ENCODE data around the gene SH2D3C. TPM values are rescaled to one million over a fixed set of nuclear protein-coding genes. Genes with fewer than 3 reads are reported as not detected.

Gene SH2D3C
- total RNA-seq, 1 experiment from 2014 or later, result 0.79 TPM

DNA sequence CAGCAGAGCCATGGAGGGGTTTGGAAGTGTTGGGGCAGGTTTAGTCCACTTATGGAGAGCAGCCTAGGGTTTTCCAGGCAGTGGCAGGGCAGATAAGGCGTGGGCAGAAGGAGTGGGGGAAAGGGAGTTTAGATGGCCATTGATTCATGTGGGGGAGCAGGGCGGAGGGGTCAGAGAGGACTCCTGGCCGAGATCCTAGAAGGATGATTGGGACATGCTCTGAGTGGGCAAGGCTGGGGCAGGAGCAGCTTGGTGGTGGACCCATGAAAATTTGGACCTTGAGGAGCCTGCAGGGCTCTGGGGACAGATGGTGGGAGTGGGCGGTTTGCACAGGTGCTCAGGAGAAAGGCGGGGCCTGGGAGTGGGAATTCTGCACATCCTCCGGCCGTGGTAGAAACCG, 25.3 kb downstream of the SH2D3C start:
- H3K4me1 ChIP-seq (replicated peaks; ENCODE audit: insufficient read depth), result no peaks in the 10 kb centered on the region
- no peak for TF ChIP-seq EZH2 (IDR thresholded peaks at IDR 0.05; ENCODE audit: low read depth)
- ChIA-PET CTCF (no interaction called here), POLR2A (ENCODE audit: unreplicated experiment) (no interaction called here)
- H4K20me1 ChIP-seq (ENCODE audit: insufficient read depth), result no peaks in the 10 kb centered on the region
- intact Hi-C loops (cut with micrococcal nuclease; ENCODE audit: unreplicated experiment), result no loop called here
- H3K36me3 ChIP-seq (ENCODE audit: low read depth), result no peaks in the 10 kb centered on the region
- H3K9me3 ChIP-seq (ENCODE audit: insufficient read depth, low read depth), result no peaks in the 10 kb centered on the region
- no peaks in the 10 kb centered on the region for H3K79me2 ChIP-seq (ENCODE audit: low read depth)
- H3F3A ChIP-seq (ENCODE audit: insufficient read depth, low read depth), result no peaks in the 10 kb centered on the region; the same call in 1 of the 2 replicates
- no peak overlapping the region for H3K4me2 ChIP-seq
- no peak overlapping the region for H2AFZ ChIP-seq
- H3K9me2 ChIP-seq (ENCODE audit: insufficient read depth), result no peaks in the 10 kb centered on the region
- DNase-seq, result no peak
- H3K27me3 ChIP-seq (ENCODE audit: insufficient read depth, low read depth), result peaks cover 61% of the 10 kb centered on the region
- H3K27ac ChIP-seq, result no peak overlapping the region
- no TSS peak for BruUV-seq (replicated peaks)
- H3K4me3 ChIP-seq, result no peak overlapping the region

DNA sequence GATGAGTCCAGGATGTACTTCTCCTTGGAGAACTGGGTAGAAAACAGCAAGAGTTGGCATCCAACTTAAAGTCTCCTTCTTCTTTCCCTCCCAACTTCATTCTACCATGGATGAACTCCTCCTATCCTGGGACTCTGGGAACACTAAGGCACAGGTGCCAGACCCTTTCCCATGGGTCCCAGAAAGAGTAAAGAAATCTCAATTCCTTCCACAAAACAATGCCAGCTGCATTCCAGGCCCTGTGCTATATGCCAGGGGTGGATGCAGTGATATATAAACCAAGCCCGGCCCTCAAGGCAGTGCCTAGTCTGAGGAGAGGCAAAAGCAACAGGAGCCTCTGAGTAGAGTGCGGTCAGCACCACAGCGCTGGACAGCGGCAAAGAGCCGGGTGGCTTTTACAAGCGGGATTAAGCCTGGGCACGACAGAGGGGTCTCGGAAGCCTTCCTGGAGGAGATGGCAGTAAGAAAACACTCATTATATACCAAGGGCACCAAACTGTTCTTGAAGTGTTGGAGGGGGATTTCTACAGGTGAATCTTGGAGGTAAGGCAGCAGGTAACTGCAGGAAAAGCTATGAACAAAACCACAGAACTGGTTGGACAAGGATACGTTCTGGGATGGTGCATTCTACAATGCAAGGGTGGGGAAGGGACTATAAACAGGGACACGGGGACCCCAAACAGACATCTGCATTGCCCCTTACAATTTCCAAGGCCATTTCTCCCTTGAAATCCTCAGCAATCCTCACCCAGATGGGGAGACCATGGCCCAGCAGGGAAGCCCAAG, 27.0 kb downstream of the SH2D3C start:
- Histone ChIP-seq H3F3A (ENCODE audit: insufficient read depth, low read depth) (no peaks in the 10 kb centered on the region; the same call in 1 of the 2 replicates), H3K79me2 (ENCODE audit: low read depth) (no peaks in the 10 kb centered on the region), H3K4me3 (no peak overlapping the region), H3K9me3 (ENCODE audit: insufficient read depth, low read depth) (no peaks in the 10 kb centered on the region), H3K36me3 (ENCODE audit: low read depth) (no peaks in the 10 kb centered on the region), H2AFZ (no peak overlapping the region), H3K9me2 (ENCODE audit: insufficient read depth) (no peaks in the 10 kb centered on the region), H4K20me1 (ENCODE audit: insufficient read depth) (no peaks in the 10 kb centered on the region), H3K27me3 (ENCODE audit: insufficient read depth, low read depth) (peaks cover 75% of the 10 kb centered on the region), H3K4me2 (no peak overlapping the region), H3K27ac (no peak overlapping the region), H3K4me1 (replicated peaks; ENCODE audit: insufficient read depth) (no peaks in the 10 kb centered on the region)
- intact Hi-C loops (cut with micrococcal nuclease; ENCODE audit: unreplicated experiment), result no loop called here
- peak in 1 of 2 experiments; percentile 41 for DNase-seq
- CTCF ChIA-PET, result no interaction called here
- BruUV-seq (replicated peaks), result no TSS peak
- no peak for TF ChIP-seq EZH2 (IDR thresholded peaks at IDR 0.05; ENCODE audit: low read depth)
- TF ChIP-seq, protein P1, sequence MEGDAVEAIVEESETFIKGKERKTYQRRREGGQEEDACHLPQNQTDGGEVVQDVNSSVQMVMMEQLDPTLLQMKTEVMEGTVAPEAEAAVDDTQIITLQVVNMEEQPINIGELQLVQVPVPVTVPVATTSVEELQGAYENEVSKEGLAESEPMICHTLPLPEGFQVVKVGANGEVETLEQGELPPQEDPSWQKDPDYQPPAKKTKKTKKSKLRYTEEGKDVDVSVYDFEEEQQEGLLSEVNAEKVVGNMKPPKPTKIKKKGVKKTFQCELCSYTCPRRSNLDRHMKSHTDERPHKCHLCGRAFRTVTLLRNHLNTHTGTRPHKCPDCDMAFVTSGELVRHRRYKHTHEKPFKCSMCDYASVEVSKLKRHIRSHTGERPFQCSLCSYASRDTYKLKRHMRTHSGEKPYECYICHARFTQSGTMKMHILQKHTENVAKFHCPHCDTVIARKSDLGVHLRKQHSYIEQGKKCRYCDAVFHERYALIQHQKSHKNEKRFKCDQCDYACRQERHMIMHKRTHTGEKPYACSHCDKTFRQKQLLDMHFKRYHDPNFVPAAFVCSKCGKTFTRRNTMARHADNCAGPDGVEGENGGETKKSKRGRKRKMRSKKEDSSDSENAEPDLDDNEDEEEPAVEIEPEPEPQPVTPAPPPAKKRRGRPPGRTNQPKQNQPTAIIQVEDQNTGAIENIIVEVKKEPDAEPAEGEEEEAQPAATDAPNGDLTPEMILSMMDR (conservative IDR thresholded peaks at IDR 0.05), result no peak
- POLR2A ChIA-PET (ENCODE audit: unreplicated experiment), result no interaction called here

DNA sequence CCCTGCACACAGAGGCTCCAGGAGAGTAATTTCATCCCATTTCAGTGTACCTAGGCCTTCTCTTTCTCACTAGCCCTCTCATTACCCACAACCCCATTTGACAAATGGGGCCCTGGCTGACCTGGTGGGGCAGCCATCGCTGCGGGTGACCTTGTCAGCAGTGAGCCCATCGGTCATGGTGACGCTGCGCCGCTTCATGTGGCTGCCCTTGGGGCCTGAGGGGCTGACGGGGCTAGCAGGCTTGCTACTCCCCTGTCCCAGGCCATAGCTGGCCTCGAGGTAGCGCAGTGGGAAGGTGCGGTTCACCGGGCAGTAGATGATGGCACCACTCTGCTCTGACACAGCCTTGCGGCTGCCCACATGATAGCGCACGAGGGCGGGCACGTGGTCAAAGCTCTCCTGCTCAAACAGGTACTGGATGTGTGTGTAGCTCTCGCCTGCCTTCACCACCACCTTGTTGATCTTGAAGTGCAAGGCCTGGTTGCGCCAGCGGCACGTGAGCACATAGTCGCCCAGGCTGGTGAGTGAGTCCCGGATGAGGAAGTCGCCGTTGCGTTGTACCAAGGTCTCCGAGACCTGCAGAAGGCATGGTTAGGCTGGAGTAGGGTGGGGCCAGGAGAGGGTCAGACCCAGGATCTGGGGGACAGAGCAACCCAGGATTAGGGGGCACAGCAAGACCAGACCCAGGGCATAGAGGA, 29.2 kb downstream of the SH2D3C start:
- H4K20me1 ChIP-seq (ENCODE audit: insufficient read depth), result no peaks in the 10 kb centered on the region
- H3K4me2 ChIP-seq, result no peak overlapping the region
- H3K27ac ChIP-seq, result no peak overlapping the region
- ChIA-PET POLR2A (ENCODE audit: unreplicated experiment) (no interaction called here), CTCF (no interaction called here)
- H3K36me3 ChIP-seq (ENCODE audit: low read depth), result no peaks in the 10 kb centered on the region
- H3K4me3 ChIP-seq, result no peak overlapping the region
- H2AFZ ChIP-seq, result no peak overlapping the region
- H3K9me2 ChIP-seq (ENCODE audit: insufficient read depth), result no peaks in the 10 kb centered on the region
- H3K27me3 ChIP-seq (ENCODE audit: insufficient read depth, low read depth), result peaks cover 63% of the 10 kb centered on the region
- no peaks in the 10 kb centered on the region for H3K79me2 ChIP-seq (ENCODE audit: low read depth)
- intact Hi-C loops (cut with micrococcal nuclease; ENCODE audit: unreplicated experiment), result no loop called here
- no peaks in the 10 kb centered on the region for H3K4me1 ChIP-seq (replicated peaks; ENCODE audit: insufficient read depth)
- peaks cover 6% of the 10 kb centered on the region; the same call in 1 of the 2 replicates for H3F3A ChIP-seq (ENCODE audit: insufficient read depth, low read depth)
- no peak for DNase-seq
- TF ChIP-seq, protein P1 (conservative IDR thresholded peaks at IDR 0.05), result no peak
- no peak for TF ChIP-seq EZH2 (IDR thresholded peaks at IDR 0.05; ENCODE audit: low read depth)
- no TSS peak for BruUV-seq (replicated peaks)
- H3K9me3 ChIP-seq (ENCODE audit: insufficient read depth, low read depth), result no peaks in the 10 kb centered on the region
